ENCODE measurements around the gene DUS1L. TPM values are rescaled to one million over a fixed set of nuclear protein-coding genes. Genes with fewer than 3 reads are reported as not detected.
A peak's percentile ranks its signal among the peaks of the same experiment; 100 is the strongest.

Gene DUS1L
- total and polyA plus RNA-seq, 2 experiments from 2014 or later = 66.0 to 122 TPM

DNA sequence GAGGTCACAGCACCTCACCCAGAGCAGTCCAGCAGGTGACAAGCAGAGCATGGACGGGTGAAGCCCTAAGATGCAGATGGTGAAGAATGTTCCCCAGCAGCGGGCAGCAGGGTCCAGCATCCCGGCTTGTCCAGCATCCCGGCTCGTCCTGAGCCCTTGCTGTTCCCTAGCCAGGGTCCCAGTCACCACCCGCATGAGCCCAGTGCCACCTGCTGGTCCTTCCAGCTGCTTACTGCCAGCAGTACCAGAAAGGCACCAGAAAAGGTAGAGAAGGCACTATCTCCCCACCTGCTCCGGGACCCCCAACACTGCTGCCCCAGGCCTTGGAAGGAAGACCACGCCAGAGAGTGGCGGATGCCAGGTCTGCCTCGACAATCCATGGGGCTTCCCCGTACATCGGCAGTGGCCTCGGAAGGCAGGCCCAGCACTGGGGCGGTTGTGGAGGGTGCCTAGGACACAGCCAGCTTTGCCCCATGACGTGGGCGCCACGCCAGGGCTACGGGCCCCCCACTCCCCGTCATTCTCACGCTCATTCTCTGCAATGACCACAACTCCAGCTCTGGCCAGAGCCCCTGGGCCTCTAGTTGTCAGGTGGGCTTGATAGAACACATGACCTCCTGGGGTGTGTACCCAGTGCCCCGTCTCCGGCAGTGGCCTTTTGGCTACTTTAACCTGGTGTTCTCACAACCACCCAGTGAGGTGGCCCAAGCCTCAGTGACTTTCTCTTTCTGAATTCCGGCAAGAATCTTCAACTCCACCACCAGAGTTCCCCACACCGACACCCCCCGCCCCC, 44.3 kb downstream of the DUS1L start:
- H3K4me3 Mint-ChIP-seq = peak overlapping the region; percentile 85

DNA sequence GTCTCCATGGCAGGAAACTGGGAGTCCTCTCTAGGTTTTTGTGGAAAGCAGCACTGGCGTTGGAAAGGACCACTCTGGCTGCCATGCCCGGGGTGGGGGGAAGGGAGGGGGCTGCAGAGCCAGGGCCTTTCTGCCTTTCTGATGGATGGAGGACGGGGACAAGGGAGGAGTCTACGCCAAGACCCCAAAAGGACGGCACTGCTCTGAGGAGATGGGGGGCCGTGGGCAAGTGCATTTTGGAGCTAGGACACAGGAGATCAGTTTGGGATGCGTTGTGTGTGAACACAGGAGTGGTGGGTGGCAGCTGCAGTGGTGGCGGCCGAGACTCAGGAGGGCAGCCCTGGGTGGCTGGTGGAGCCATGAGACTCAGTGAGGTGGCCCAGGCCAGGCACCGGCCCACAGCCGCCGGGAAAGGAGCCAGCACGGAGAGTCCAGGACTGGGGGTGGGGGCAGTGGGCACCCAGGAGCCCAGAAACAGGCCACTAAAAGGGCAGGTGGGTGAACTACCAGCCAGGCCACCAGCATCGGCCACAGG, 45.0 kb downstream of the DUS1L start:
- peak overlapping the region; percentile 42 for H3K4me3 Mint-ChIP-seq
- ATAC-seq = no peak
- TF ChIP-seq POLR2AphosphoS5 (IDR thresholded peaks at IDR 0.05; ENCODE audit: low read depth) = no peak
- TF ChIP-seq ZNF114 (CRISPR knock-in tag; IDR thresholded peaks at IDR 0.05) = no peak
- TF ChIP-seq CREB1 (CRISPR knock-in tag; IDR thresholded peaks at IDR 0.05; ENCODE audit: low read depth) = no peak
- TF ChIP-seq EZH2 (IDR thresholded peaks at IDR 0.05; ENCODE audit: low read depth, unreplicated experiment) = no peak
- TF ChIP-seq EZH2phosphoT487 (IDR thresholded peaks at IDR 0.05; ENCODE audit: unreplicated experiment) = no peak
- TF ChIP-seq JUNB (IDR thresholded peaks at IDR 0.05; ENCODE audit: unreplicated experiment) = no peak
- TF ChIP-seq, protein P1, sequence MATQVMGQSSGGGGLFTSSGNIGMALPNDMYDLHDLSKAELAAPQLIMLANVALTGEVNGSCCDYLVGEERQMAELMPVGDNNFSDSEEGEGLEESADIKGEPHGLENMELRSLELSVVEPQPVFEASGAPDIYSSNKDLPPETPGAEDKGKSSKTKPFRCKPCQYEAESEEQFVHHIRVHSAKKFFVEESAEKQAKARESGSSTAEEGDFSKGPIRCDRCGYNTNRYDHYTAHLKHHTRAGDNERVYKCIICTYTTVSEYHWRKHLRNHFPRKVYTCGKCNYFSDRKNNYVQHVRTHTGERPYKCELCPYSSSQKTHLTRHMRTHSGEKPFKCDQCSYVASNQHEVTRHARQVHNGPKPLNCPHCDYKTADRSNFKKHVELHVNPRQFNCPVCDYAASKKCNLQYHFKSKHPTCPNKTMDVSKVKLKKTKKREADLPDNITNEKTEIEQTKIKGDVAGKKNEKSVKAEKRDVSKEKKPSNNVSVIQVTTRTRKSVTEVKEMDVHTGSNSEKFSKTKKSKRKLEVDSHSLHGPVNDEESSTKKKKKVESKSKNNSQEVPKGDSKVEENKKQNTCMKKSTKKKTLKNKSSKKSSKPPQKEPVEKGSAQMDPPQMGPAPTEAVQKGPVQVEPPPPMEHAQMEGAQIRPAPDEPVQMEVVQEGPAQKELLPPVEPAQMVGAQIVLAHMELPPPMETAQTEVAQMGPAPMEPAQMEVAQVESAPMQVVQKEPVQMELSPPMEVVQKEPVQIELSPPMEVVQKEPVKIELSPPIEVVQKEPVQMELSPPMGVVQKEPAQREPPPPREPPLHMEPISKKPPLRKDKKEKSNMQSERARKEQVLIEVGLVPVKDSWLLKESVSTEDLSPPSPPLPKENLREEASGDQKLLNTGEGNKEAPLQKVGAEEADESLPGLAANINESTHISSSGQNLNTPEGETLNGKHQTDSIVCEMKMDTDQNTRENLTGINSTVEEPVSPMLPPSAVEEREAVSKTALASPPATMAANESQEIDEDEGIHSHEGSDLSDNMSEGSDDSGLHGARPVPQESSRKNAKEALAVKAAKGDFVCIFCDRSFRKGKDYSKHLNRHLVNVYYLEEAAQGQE (IDR thresholded peaks at IDR 0.05; ENCODE audit: unreplicated experiment) = no peak
- no peak for TF ChIP-seq STAT1 (IDR thresholded peaks at IDR 0.05; ENCODE audit: unreplicated experiment)
- TF ChIP-seq NANOG (IDR thresholded peaks at IDR 0.05; ENCODE audit: borderline replicate concordance) = no peak
- TF ChIP-seq ZNF331 (CRISPR knock-in tag; IDR thresholded peaks at IDR 0.05; ENCODE audit: low read depth) = no peak
- TF ChIP-seq, protein P2, sequence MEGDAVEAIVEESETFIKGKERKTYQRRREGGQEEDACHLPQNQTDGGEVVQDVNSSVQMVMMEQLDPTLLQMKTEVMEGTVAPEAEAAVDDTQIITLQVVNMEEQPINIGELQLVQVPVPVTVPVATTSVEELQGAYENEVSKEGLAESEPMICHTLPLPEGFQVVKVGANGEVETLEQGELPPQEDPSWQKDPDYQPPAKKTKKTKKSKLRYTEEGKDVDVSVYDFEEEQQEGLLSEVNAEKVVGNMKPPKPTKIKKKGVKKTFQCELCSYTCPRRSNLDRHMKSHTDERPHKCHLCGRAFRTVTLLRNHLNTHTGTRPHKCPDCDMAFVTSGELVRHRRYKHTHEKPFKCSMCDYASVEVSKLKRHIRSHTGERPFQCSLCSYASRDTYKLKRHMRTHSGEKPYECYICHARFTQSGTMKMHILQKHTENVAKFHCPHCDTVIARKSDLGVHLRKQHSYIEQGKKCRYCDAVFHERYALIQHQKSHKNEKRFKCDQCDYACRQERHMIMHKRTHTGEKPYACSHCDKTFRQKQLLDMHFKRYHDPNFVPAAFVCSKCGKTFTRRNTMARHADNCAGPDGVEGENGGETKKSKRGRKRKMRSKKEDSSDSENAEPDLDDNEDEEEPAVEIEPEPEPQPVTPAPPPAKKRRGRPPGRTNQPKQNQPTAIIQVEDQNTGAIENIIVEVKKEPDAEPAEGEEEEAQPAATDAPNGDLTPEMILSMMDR (conservative IDR thresholded peaks at IDR 0.05; ENCODE audit: low read depth in 2 of 2) = no peak

More for the DNA sequence above, 44.3 kb downstream of the DUS1L start:
- Histone ChIP-seq H3K9me2 (ENCODE audit: insufficient read depth) (no peaks in the 10 kb centered on the region), H3K4me3 (peak overlapping the region; percentile 98), H3K27ac (ENCODE audit: low read depth) (no peak overlapping the region), H4K20me1 (replicated peaks; ENCODE audit: insufficient read depth) (peaks cover 3% of the 10 kb centered on the region), H3F3A (replicated peaks; ENCODE audit: low read depth) (peaks cover 13% of the 10 kb centered on the region; the same call in 1 of the 2 replicates), H3K79me2 (replicated peaks; ENCODE audit: insufficient read depth) (peaks cover 15% of the 10 kb centered on the region), H3K27me3 (ENCODE audit: insufficient read depth) (no peaks in the 10 kb centered on the region), H3K36me3 (ENCODE audit: insufficient read depth) (no peaks in the 10 kb centered on the region), H3K4me2 (peak overlapping the region; percentile 95), H3K4me1 (ENCODE audit: insufficient read depth) (peaks cover 5% of the 10 kb centered on the region; the same call in 1 of the 2 replicates), H2AFZ (no peak overlapping the region)
- Mint-ChIP-seq H3K36me3 (ENCODE audit: low read depth) (peaks cover 6% of the 10 kb centered on the region), H3K4me1 (peaks cover 11% of the 10 kb centered on the region), H3K27ac (no peak overlapping the region), H3K9me3 (no peaks in the 10 kb centered on the region; the same call in 2 of the 3 replicates), H3K27me3 (ENCODE audit: insufficient read depth, low read depth, poor library complexity) (peaks cover 26% of the 10 kb centered on the region)
- ATAC-seq (no peak), DNase-seq (ENCODE audit: low spot score) (peak; percentile 53)
- TF ChIP-seq, protein P2 (conservative IDR thresholded peaks at IDR 0.05; ENCODE audit: low read depth in 2 of 2) = peak in 1 of 2 experiments; percentile 76
- no peak for TF ChIP-seq ZNF331 (CRISPR knock-in tag; IDR thresholded peaks at IDR 0.05; ENCODE audit: low read depth)

More for the DNA sequence above, 45.0 kb downstream of the DUS1L start:
- peaks cover 5% of the 10 kb centered on the region; the same call in 1 of the 2 replicates for H3K4me1 ChIP-seq (ENCODE audit: insufficient read depth)
- H3F3A ChIP-seq (replicated peaks; ENCODE audit: low read depth) = peaks cover 13% of the 10 kb centered on the region; the same call in 1 of the 2 replicates
- peaks cover 15% of the 10 kb centered on the region for H3K79me2 ChIP-seq (replicated peaks; ENCODE audit: insufficient read depth)
- H3K9me2 ChIP-seq (ENCODE audit: insufficient read depth) = no peaks in the 10 kb centered on the region
- no peak for DNase-seq (ENCODE audit: low spot score)
- peaks cover 6% of the 10 kb centered on the region; the same call in 2 of the 3 replicates for H3K36me3 Mint-ChIP-seq (ENCODE audit: low read depth)
- H3K27me3 ChIP-seq (ENCODE audit: insufficient read depth) = no peaks in the 10 kb centered on the region
- no peak overlapping the region for H2AFZ ChIP-seq
- H3K27ac Mint-ChIP-seq = peak overlapping the region; percentile 11; the same call in 1 of the 2 replicates
- H3K36me3 ChIP-seq (ENCODE audit: insufficient read depth) = no peaks in the 10 kb centered on the region
- peaks cover 3% of the 10 kb centered on the region for H4K20me1 ChIP-seq (replicated peaks; ENCODE audit: insufficient read depth)
- H3K4me2 ChIP-seq = no peak overlapping the region
- H3K27ac ChIP-seq (ENCODE audit: low read depth) = no peak overlapping the region
- no peaks in the 10 kb centered on the region for H3K9me3 Mint-ChIP-seq
- peaks cover 11% of the 10 kb centered on the region for H3K4me1 Mint-ChIP-seq
- H3K4me3 ChIP-seq = no peak overlapping the region
- H3K27me3 Mint-ChIP-seq (ENCODE audit: insufficient read depth, low read depth, poor library complexity) = peaks cover 20% of the 10 kb centered on the region

Data from GM23338 (cell line).